B cell (primary cell): ENCODE measurements around the gene EPHB4. TPM values are rescaled to one million over a fixed set of nuclear protein-coding genes. Genes with fewer than 3 reads are reported as not detected.
"Not testable (repeated sequence)": the region's sequence is repeated elsewhere in the genome, so short reads cannot be mapped to it uniquely, and the experiment has no call there.

Source experiments
- ATAC-seq: fragments of 200-7000 bp; cut with Tn5 transposase; one replicate; pipeline ENCODE4 v1.10.0; 2021; ENCODE audit warnings: low read depth, mild to moderate bottlenecking, moderate number of reproducible peaks, moderate library complexity
- CTCF ChIA-PET: fragments of 350-600 bp; sonication (Branson Sonifier 250); formaldehyde crosslinking; loops from one replicate; lab custom pipeline; 2021; ENCODE audit warnings: antibody characterized with exemption, inconsistent platforms; lab: Charles Lee
- POLR2A ChIA-PET: fragments of 350-600 bp; sonication (Branson Sonifier 250); formaldehyde crosslinking; loops from one replicate; lab custom pipeline; 2021; ENCODE audit warnings: antibody characterized with exemption; lab: Charles Lee
- DNase-seq: peaks from one replicate; pipeline ENCODE4 v3.0.0; 2013
- H2AFZ ChIP-seq: 2 replicates; pipeline ENCODE4 v1.6.1; 2012; ENCODE audit warnings: mild to moderate bottlenecking, low read depth, low read length; ENCODE audit not compliant: insufficient read depth, poor library complexity, severe bottlenecking
- H3K27ac ChIP-seq, 2 donors: 1 replicate in 1 of 2; 2 replicates in 1 of 2; pipeline ENCODE4 v1.5.1; 2012 to 2013; ENCODE audit warnings: low read length in 2 of 2, mild to moderate bottlenecking in 2 of 2, moderate library complexity in 1 of 2
- H3K27me3 ChIP-seq, 4 experiments: fragments of 200-600 bp in 1 of 4; sonication (generic) in 1 of 4; replicated peaks in 1 of 4; 1 replicate in 2 of 4; 2 replicates in 2 of 4; pipeline versions ENCODE4 v1.6.1 to v1.7.0; 2013 to 2016; ENCODE audit warnings: low read length in 3 of 4, mild to moderate bottlenecking in 2 of 4, mixed read lengths in 1 of 4, moderate library complexity in 1 of 4; ENCODE audit not compliant: insufficient read depth in 4 of 4, control insufficient read depth in 3 of 4; ENCODE audit errors: control extremely low read depth in 1 of 4
- H3K36me3 ChIP-seq, 2 experiments: replicated peaks in 1 of 2; 1 replicate in 1 of 2; 2 replicates in 1 of 2; pipeline versions ENCODE4 v1.6.1 to v1.7.1; 2013; ENCODE audit warnings: low read length in 1 of 2; ENCODE audit not compliant: insufficient read depth in 2 of 2, control insufficient read depth in 1 of 2; ENCODE audit errors: control extremely low read depth in 1 of 2, extremely low read depth in 1 of 2
- H3K4me1 ChIP-seq, 2 donors: fragments of 200-600 bp in 1 of 2; sonication (generic) in 1 of 2; 1 replicate in 1 of 2; 2 replicates in 1 of 2; pipeline versions ENCODE4 v1.5.1 to v1.6.1; 2013 to 2017; ENCODE audit warnings: low read length in 2 of 2; ENCODE audit not compliant: control insufficient read depth in 2 of 2, insufficient read depth in 2 of 2
- H3K4me2 ChIP-seq: replicated peaks from 2 replicates; pipeline ENCODE3; 2012; ENCODE audit warnings: mild to moderate bottlenecking, low read depth, low read length; ENCODE audit not compliant: poor library complexity, severe bottlenecking
- H3K4me3 ChIP-seq, 5 experiments: fragments of 200-600 bp in 1 of 5; sonication (generic) in 1 of 5; 1 replicate in 3 of 5; 2 replicates in 2 of 5; pipeline versions ENCODE4 v1.5.1 to v1.7.0; 2011 to 2016; ENCODE audit warnings: low read length in 4 of 5, mild to moderate bottlenecking in 4 of 5, low read depth in 2 of 5, control low read depth in 1 of 5, moderate library complexity in 1 of 5; ENCODE audit not compliant: insufficient read depth in 1 of 5; ENCODE audit errors: control extremely low read depth in 1 of 5, extremely low read depth in 1 of 5
- H3K79me2 ChIP-seq: fragments of 200-600 bp; sonication (generic); one replicate; pipeline ENCODE4 v1.6.0; 2016; ENCODE audit warnings: low read length; ENCODE audit not compliant: control insufficient read depth, insufficient read depth
- H3K9ac ChIP-seq: fragments of 200-600 bp; sonication (generic); 2 replicates; pipeline ENCODE4 v1.6.1; 2017; ENCODE audit warnings: mild to moderate bottlenecking, low read length, moderate library complexity
- H3K9me3 ChIP-seq, 3 donors: one replicate each; pipeline versions ENCODE4 v1.6.1 to v1.7.1; 2013; ENCODE audit warnings: low read length in 2 of 3; ENCODE audit not compliant: control insufficient read depth in 2 of 3, insufficient read depth in 1 of 3; ENCODE audit errors: control extremely low read depth in 1 of 3
- H4K20me1 ChIP-seq: 2 replicates; pipeline ENCODE4 v1.6.0; 2012; ENCODE audit warnings: mild to moderate bottlenecking, low read length; ENCODE audit not compliant: insufficient read depth, control insufficient read depth, poor library complexity, severe bottlenecking
- H3K27ac Mint-ChIP-seq: one replicate; pipeline ENCODE4 v1.8.0; 2021; ENCODE audit warnings: mixed read lengths
- H3K27me3 Mint-ChIP-seq: one replicate; pipeline ENCODE4 v1.8.0; 2021; ENCODE audit warnings: mixed read lengths
- H3K4me1 Mint-ChIP-seq: one replicate; pipeline ENCODE4 v1.8.0; 2021; ENCODE audit warnings: mixed read lengths
- H3K4me3 Mint-ChIP-seq: one replicate; pipeline ENCODE4 v1.8.0; 2021; ENCODE audit warnings: mixed read lengths
- H3K9me3 Mint-ChIP-seq: one replicate; pipeline ENCODE4 v1.8.0; 2022; ENCODE audit warnings: mixed read lengths; ENCODE audit not compliant: insufficient read depth
- CTCF ChIP-seq: fragments of 200-600 bp; IDR thresholded peaks from one replicate; pipeline ENCODE4 v1.8.0; 2022; ENCODE audit warnings: antibody characterized with exemption, mild to moderate bottlenecking
- EZH2 ChIP-seq: IDR thresholded peaks from 2 replicates; pipeline ENCODE4 v1.6.1; 2012; ENCODE audit warnings: borderline replicate concordance, low read depth, mild to moderate bottlenecking, moderate library complexity, low read length; ENCODE audit not compliant: insufficient read depth, poor library complexity, severe bottlenecking
- WGBS: methylation state at CpG from one replicate; pipeline ENCODE4 v1.1.5; 2013; ENCODE audit warnings: missing lambda C conversion rate; ENCODE audit not compliant: insufficient coverage; 5-methylcytosine and 5-hydroxymethylcytosine counted together
- intact Hi-C: fragments of 100-400 bp; cut with micrococcal nuclease; formaldehyde crosslinking; loops from one replicate; pipeline ENCODE4 v1.10.0; 2022
- polyA plus RNA-seq: library from polyadenylated mRNA; depleted of rRNA; stranded (reverse); fragments of >200 nt; gene quantifications from 2 replicates; pipeline ENCODE4 v1.2.3, GENCODE V29; 2012
- total RNA-seq, 2 donors: library from RNA; stranded (reverse); fragments of 120-200 nt in 1 of 2; gene quantifications; 1 replicate in 1 of 2; 2 replicates in 1 of 2; pipeline versions ENCODE4 v1.2.3 to v1.2.4, GENCODE V29; 2013 to 2022

EPHB4 gene
- total and polyA plus RNA-seq, 2 donors (not counting 1 experiment from before 2014, with no cell fraction given), result 3.9 to 12.0 TPM

DNA sequence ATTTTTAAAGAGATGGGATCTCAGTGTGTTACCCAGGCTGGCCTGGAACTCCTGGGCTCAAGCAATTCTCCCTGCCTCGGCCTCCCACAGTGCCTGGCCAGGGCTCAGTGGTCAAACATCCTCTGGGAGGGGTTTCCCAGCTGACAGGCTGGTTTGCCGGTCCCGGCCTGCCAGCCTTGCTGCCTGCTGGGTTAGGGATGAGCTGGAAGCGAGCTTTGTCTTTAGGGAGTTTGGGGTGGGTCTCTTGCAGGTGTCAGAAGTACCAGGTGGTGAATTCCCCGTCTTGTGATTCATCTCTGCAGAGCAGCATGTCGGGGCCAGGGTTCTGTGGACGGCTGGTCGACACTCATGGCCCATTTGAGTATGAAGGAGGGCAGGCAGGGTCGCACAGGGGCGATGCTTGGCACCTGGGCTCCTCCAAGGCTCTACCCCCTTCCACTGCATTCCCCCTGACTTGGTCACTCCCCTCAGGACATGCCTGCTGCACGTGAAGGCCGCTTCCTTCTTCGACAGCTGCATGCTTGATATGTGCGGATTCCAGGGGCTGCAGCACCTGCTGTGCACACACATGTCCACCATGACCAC, 63.7 kb downstream of the EPHB4 start:
- H3K27ac ChIP-seq, result no peak overlapping the region
- no peaks in the 10 kb centered on the region for H3K4me1 Mint-ChIP-seq
- H3K27ac Mint-ChIP-seq, result no peak overlapping the region
- H3K9me3 ChIP-seq, result no peaks in the 10 kb centered on the region
- ATAC-seq, result no peak
- no peak overlapping the region for H2AFZ ChIP-seq
- H3K9ac ChIP-seq, result no peak overlapping the region
- CTCF ChIA-PET, result no interaction called here
- H4K20me1 ChIP-seq, result no peaks in the 10 kb centered on the region
- intact Hi-C loops, result no loop called here
- H3K4me1 ChIP-seq, result no peaks in the 10 kb centered on the region
- no peaks in the 10 kb centered on the region for H3K36me3 ChIP-seq
- no peak for DNase-seq
- no peaks in the 10 kb centered on the region for H3K9me3 Mint-ChIP-seq
- H3K27me3 ChIP-seq, result no peaks in the 10 kb centered on the region
- TF ChIP-seq CTCF (no peak), EZH2 (no peak)
- no peaks in the 10 kb centered on the region for H3K79me2 ChIP-seq
- 82% methylated on average over 14 of the region's 14 CpGs for WGBS
- no peak overlapping the region for H3K4me3 ChIP-seq
- no peak overlapping the region for H3K4me3 Mint-ChIP-seq
- H3K27me3 Mint-ChIP-seq, result peaks cover 10% of the 10 kb centered on the region
- POLR2A ChIA-PET, result interaction anchor here (0.6 kb wide), 1 partner anchor 24 kb away, joined by 3 read pairs; no protein-coding TSS in a partner anchor
- no peak overlapping the region for H3K4me2 ChIP-seq

GRCh38 chr7:100762841-100763240, 64.5 kb downstream of the EPHB4 start:
- WGBS, result 85% methylated on average over 4 of the region's 5 CpGs
- H3K4me3 ChIP-seq, H3K27me3 Mint-ChIP-seq, intact Hi-C loops, H3K27ac ChIP-seq, H3K36me3 ChIP-seq, CTCF ChIA-PET, H3K9ac ChIP-seq, H3K27ac Mint-ChIP-seq, H3K27me3 ChIP-seq, ATAC-seq, H2AFZ ChIP-seq, H3K9me3 Mint-ChIP-seq, H4K20me1 ChIP-seq, H3K9me3 ChIP-seq, H3K4me1 ChIP-seq, H3K79me2 ChIP-seq, H3K4me3 Mint-ChIP-seq, H3K4me2 ChIP-seq, H3K4me1 Mint-ChIP-seq, DNase-seq: not testable (repeated sequence)
- POLR2A ChIA-PET, result interaction anchor here (0.7 kb wide), 2 partner anchors 40 to 266 kb away, joined by 4 to 5 read pairs; no protein-coding TSS in a partner anchor
